ENCODE results near the gene TCN2. TPM values are rescaled to one million over a fixed set of nuclear protein-coding genes. Genes with fewer than 3 reads are reported as not detected.

The TCN2 gene
- total and polyA plus RNA-seq, 5 experiments from 2014 or later, result 0.20 to 0.62 TPM; not detected in 3

- no peaks in the 10 kb centered on the region for H3K36me3 Mint-ChIP-seq
- H3K9me3 Mint-ChIP-seq, result no peaks in the 10 kb centered on the region
- peak overlapping the region in 1 of 10 donors; percentile 30 for H3K27ac Mint-ChIP-seq
- no peak for ATAC-seq
- no peak overlapping the region for H3K4me3 Mint-ChIP-seq
- H3K4me1 Mint-ChIP-seq, result peaks cover 6 to 24% (median 23%) of the 10 kb centered on the region in 4 donors
- POLR2A ChIA-PET, result no interaction called here
- no peak for DNase-seq
- H3K27me3 Mint-ChIP-seq, result peaks cover 0 to 2% (median 0%) of the 10 kb centered on the region in 5 donors
These were observed 3.2 kb upstream of the TCN2 start for GRCh38 chr22:30603801-30604200.

GRCh38 chr22:30604723-30605122 lies 2.3 kb upstream of the TCN2 start:
- Mint-ChIP-seq H3K9me3 (no peaks in the 10 kb centered on the region), H3K27me3 (peaks cover 0 to 4% (median 0%) of the 10 kb centered on the region in 5 donors), H3K36me3 (no peaks in the 10 kb centered on the region), H3K4me1 (peaks cover 6 to 31% (median 23%) of the 10 kb centered on the region in 4 donors), H3K27ac (no peak overlapping the region), H3K4me3 (no peak overlapping the region)
- DNase-seq (no peak), ATAC-seq (no peak)
- POLR2A ChIA-PET, result no interaction called here

GRCh38 chr22:30605449-30606110 lies 1.4 kb upstream of the TCN2 start:
- H3K27ac Mint-ChIP-seq, result peak overlapping the region in 2 of 10 donors; percentile 8 to 73

GRCh38 chr22:30607300-30607930 lies 441 bp downstream of the TCN2 start:
- Mint-ChIP-seq H3K9me3 (no peaks in the 10 kb centered on the region), H3K27ac (peak overlapping the region in 6 of 10 donors; percentile 9 to 92 (median 82)), H3K4me3 (peak overlapping the region; percentile 81 to 92 (median 85)), H3K4me1 (peaks cover 6 to 38% (median 23%) of the 10 kb centered on the region in 4 donors), H3K27me3 (peaks cover 0 to 5% (median 2%) of the 10 kb centered on the region in 5 donors), H3K36me3 (no peaks in the 10 kb centered on the region)
- POLR2A ChIA-PET, result interaction anchor here (0.6 to 0.7 kb wide), 2 partner anchors 15 to 391 kb away, joined by 3 read pairs; no protein-coding TSS in a partner anchor
- DNase-seq (no peak), ATAC-seq (no peak)

More at GRCh38 chr22:30605449-30606110, 1.4 kb upstream of the TCN2 start:
- DNase-seq (peak in 6 of 10 donors; percentile 10 to 26 (median 18)), ATAC-seq (peak; percentile 40 to 60)
- no peaks in the 10 kb centered on the region for H3K9me3 Mint-ChIP-seq
- no peaks in the 10 kb centered on the region for H3K36me3 Mint-ChIP-seq
- H3K27me3 Mint-ChIP-seq, result peaks cover 0 to 4% (median 0%) of the 10 kb centered on the region in 5 donors
- POLR2A ChIA-PET, result no interaction called here
- peaks cover 6 to 38% (median 23%) of the 10 kb centered on the region in 4 donors for H3K4me1 Mint-ChIP-seq
- H3K4me3 Mint-ChIP-seq, result peak overlapping the region in 9 of 10 donors; percentile 11 to 88 (median 53)

- Mint-ChIP-seq H3K4me1 (peaks cover 6 to 38% (median 23%) of the 10 kb centered on the region in 4 donors), H3K4me3 (peak overlapping the region in 2 of 10 donors; percentile 7 to 88), H3K27ac (peak overlapping the region in 1 of 10 donors; percentile 65), H3K9me3 (no peaks in the 10 kb centered on the region), H3K36me3 (no peaks in the 10 kb centered on the region), H3K27me3 (peaks cover 0 to 5% (median 2%) of the 10 kb centered on the region in 5 donors)
- DNase-seq, result no peak
- ATAC-seq, result no peak
- POLR2A ChIA-PET, result no interaction called here
These were observed 965 bp downstream of the TCN2 start for GRCh38 chr22:30607939-30608338.

GRCh38 chr22:30609260-30610185 lies 2.5 kb downstream of the TCN2 start:
- Mint-ChIP-seq H3K9me3 (no peaks in the 10 kb centered on the region), H3K4me3 (peak overlapping the region in 1 of 10 donors; percentile 54), H3K36me3 (no peaks in the 10 kb centered on the region), H3K4me1 (peaks cover 6 to 38% (median 23%) of the 10 kb centered on the region in 4 donors), H3K27me3 (peaks cover 0 to 7% (median 2%) of the 10 kb centered on the region in 5 donors), H3K27ac (peak overlapping the region in 1 of 10 donors; percentile 50)
- POLR2A ChIA-PET, result interaction anchor here (0.5 to 1.0 kb wide), 2 partner anchors 14 to 1868 kb away, joined by 3 to 4 read pairs; no protein-coding TSS in a partner anchor
- ATAC-seq, result no peak
- no peak for DNase-seq

GRCh38 chr22:30610299-30610698 lies 3.3 kb downstream of the TCN2 start:
- POLR2A ChIA-PET, result interaction anchor here (0.6 kb wide), 1 partner anchor 807 kb away, joined by 4 read pairs; no protein-coding TSS in a partner anchor
- ATAC-seq (no peak), DNase-seq (no peak)
- Mint-ChIP-seq H3K4me3 (no peak overlapping the region), H3K27ac (peak overlapping the region in 1 of 10 donors; percentile 67), H3K4me1 (peaks cover 6 to 38% (median 23%) of the 10 kb centered on the region in 4 donors), H3K27me3 (peaks cover 0 to 7% (median 2%) of the 10 kb centered on the region in 5 donors), H3K36me3 (no peaks in the 10 kb centered on the region), H3K9me3 (no peaks in the 10 kb centered on the region)

- peak overlapping the region in 1 of 10 donors; percentile 38 for H3K27ac Mint-ChIP-seq
- H3K4me1 Mint-ChIP-seq, result peaks cover 6 to 30% (median 15%) of the 10 kb centered on the region in 4 donors
- H3K27me3 Mint-ChIP-seq, result peaks cover 0 to 12% (median 2%) of the 10 kb centered on the region in 5 donors
- DNase-seq, result no peak
- POLR2A ChIA-PET, result no interaction called here
- no peak for ATAC-seq
- no peaks in the 10 kb centered on the region for H3K9me3 Mint-ChIP-seq
- no peak overlapping the region for H3K4me3 Mint-ChIP-seq
- no peaks in the 10 kb centered on the region for H3K36me3 Mint-ChIP-seq
These were observed 4.2 kb downstream of the TCN2 start for GRCh38 chr22:30611197-30611596.

- Mint-ChIP-seq H3K4me1 (peaks cover 0 to 17% (median under 1%) of the 10 kb centered on the region in 4 donors), H3K9me3 (no peaks in the 10 kb centered on the region), H3K36me3 (no peaks in the 10 kb centered on the region), H3K4me3 (no peak overlapping the region), H3K27ac (no peak overlapping the region), H3K27me3 (peaks cover 0 to 12% (median 2%) of the 10 kb centered on the region in 5 donors)
- DNase-seq (no peak), ATAC-seq (no peak)
- POLR2A ChIA-PET, result no interaction called here
These were observed 5.8 kb downstream of the TCN2 start for GRCh38 chr22:30612789-30613188.

GRCh38 chr22:30614268-30614667 lies 7.3 kb downstream of the TCN2 start:
- Mint-ChIP-seq H3K36me3 (no peaks in the 10 kb centered on the region), H3K4me3 (no peak overlapping the region), H3K4me1 (peaks cover 0 to 9% (median 0%) of the 10 kb centered on the region in 4 donors), H3K9me3 (no peaks in the 10 kb centered on the region), H3K27me3 (peaks cover 0 to 12% (median 2%) of the 10 kb centered on the region in 5 donors), H3K27ac (no peak overlapping the region)
- no peak for ATAC-seq
- no peak for DNase-seq
- POLR2A ChIA-PET, result no interaction called here

GRCh38 chr22:30614879-30615278 lies 7.9 kb downstream of the TCN2 start:
- ATAC-seq, result no peak
- POLR2A ChIA-PET, result no interaction called here
- Mint-ChIP-seq H3K27ac (no peak overlapping the region), H3K4me3 (no peak overlapping the region), H3K4me1 (peaks cover 0 to 7% (median 0%) of the 10 kb centered on the region in 4 donors), H3K27me3 (peaks cover 0 to 12% (median 0%) of the 10 kb centered on the region in 5 donors), H3K9me3 (no peaks in the 10 kb centered on the region), H3K36me3 (no peaks in the 10 kb centered on the region)
- no peak for DNase-seq

- H3K27ac Mint-ChIP-seq, result no peak overlapping the region
- no peaks in the 10 kb centered on the region for H3K36me3 Mint-ChIP-seq
- no peak overlapping the region for H3K4me3 Mint-ChIP-seq
- DNase-seq (no peak), ATAC-seq (no peak)
- H3K4me1 Mint-ChIP-seq, result peaks cover 0 to under 1% (median 0%) of the 10 kb centered on the region in 4 donors
- peaks cover 0 to 12% (median 0%) of the 10 kb centered on the region in 5 donors for H3K27me3 Mint-ChIP-seq
- POLR2A ChIA-PET, result no interaction called here
- H3K9me3 Mint-ChIP-seq, result no peaks in the 10 kb centered on the region
These were observed 8.6 kb downstream of the TCN2 start for GRCh38 chr22:30615543-30615954.

All from naive thymus-derived CD8-positive, alpha-beta T cell (primary cell).